Measurements from ENCODE around the gene SLMAP. TPM values are rescaled to one million over a fixed set of nuclear protein-coding genes. Genes with fewer than 3 reads are reported as not detected.

The SLMAP gene
- total RNA-seq, 1 experiment from 2014 or later: 49.2 TPM

GRCh38 chr3:57919987-57920386, 163.9 kb downstream of the SLMAP start:
- Histone ChIP-seq H3K36me3 (ENCODE audit: control insufficient read depth, insufficient read depth, low read length) (peaks cover 4% of the 10 kb centered on the region; the same call in 1 of the 2 replicates), H3K4me3 (ENCODE audit: low read depth in 2 of 2, low read length in 2 of 2) (no peak overlapping the region), H3K4me1 (ENCODE audit: control insufficient read depth, insufficient read depth, low read length) (no peaks in the 10 kb centered on the region), H3K9me3 (ENCODE audit: control insufficient read depth, insufficient read depth, low read depth, low read length) (no peaks in the 10 kb centered on the region), H3K27me3 (ENCODE audit: control insufficient read depth, insufficient read depth, low read length) (no peaks in the 10 kb centered on the region), H3K27ac (ENCODE audit: low read length) (no peak overlapping the region)
- CTCF ChIA-PET: no interaction called here
- BruUV-seq (replicated peaks): no TSS peak
- DNase-seq (ENCODE audit: low read depth, low spot score): no peak
- POLR2A ChIA-PET: no interaction called here
- no peak for ATAC-seq
- in situ Hi-C loops (cut with HindIII; ENCODE audit: low pct_unique_long_range_greater_than_20kb, low sequenced_read_pairs): no loop called here
- TF ChIP-seq, protein P1, sequence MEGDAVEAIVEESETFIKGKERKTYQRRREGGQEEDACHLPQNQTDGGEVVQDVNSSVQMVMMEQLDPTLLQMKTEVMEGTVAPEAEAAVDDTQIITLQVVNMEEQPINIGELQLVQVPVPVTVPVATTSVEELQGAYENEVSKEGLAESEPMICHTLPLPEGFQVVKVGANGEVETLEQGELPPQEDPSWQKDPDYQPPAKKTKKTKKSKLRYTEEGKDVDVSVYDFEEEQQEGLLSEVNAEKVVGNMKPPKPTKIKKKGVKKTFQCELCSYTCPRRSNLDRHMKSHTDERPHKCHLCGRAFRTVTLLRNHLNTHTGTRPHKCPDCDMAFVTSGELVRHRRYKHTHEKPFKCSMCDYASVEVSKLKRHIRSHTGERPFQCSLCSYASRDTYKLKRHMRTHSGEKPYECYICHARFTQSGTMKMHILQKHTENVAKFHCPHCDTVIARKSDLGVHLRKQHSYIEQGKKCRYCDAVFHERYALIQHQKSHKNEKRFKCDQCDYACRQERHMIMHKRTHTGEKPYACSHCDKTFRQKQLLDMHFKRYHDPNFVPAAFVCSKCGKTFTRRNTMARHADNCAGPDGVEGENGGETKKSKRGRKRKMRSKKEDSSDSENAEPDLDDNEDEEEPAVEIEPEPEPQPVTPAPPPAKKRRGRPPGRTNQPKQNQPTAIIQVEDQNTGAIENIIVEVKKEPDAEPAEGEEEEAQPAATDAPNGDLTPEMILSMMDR (IDR thresholded peaks at IDR 0.05): no peak
- TF ChIP-seq TCF7L2 (IDR thresholded peaks at IDR 0.05; ENCODE audit: low read depth, low read length) (no peak), SIN3A (IDR thresholded peaks at IDR 0.05; ENCODE audit: borderline replicate concordance, insufficient read depth, low read depth, low read length) (no peak), POLR2AphosphoS5 (IDR thresholded peaks at IDR 0.05; ENCODE audit: low read depth, low read length) (no peak), REST (IDR thresholded peaks at IDR 0.05; ENCODE audit: insufficient read depth in 1 of 2, low read depth in 2 of 2, low read length in 1 of 2) (no peak)
- intact Hi-C loops (cut with micrococcal nuclease; ENCODE audit: unreplicated experiment): no loop called here

DNA sequence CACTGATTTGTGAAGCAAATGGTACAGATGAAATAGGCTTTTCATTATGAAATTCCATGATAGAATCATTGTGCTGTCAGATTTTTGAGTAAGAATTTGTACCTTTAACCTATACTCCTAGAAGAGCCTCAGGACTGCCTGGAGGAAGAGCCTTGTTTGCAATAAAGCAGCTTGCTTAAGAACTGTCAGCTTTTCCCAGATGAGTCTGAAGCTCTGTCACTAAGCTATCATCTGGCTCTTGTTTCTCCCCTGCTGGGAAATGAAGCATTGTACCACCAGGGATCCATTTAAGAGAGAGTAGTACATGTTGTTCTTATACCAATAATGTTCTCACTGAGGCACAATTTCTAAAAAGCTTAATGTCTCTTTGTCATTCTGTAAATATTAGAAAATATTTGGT, 167.0 kb downstream of the SLMAP start:
- no peaks in the 10 kb centered on the region for H3K36me3 ChIP-seq (ENCODE audit: control insufficient read depth, insufficient read depth, low read length)
- CTCF ChIA-PET: no interaction called here

More for the DNA sequence above, 167.0 kb downstream of the SLMAP start:
- Histone ChIP-seq H3K27me3 (ENCODE audit: control insufficient read depth, insufficient read depth, low read length) (no peaks in the 10 kb centered on the region), H3K4me3 (ENCODE audit: low read depth in 2 of 2, low read length in 2 of 2) (no peak overlapping the region), H3K9me3 (ENCODE audit: control insufficient read depth, insufficient read depth, low read depth, low read length) (no peaks in the 10 kb centered on the region), H3K27ac (ENCODE audit: low read length) (no peak overlapping the region), H3K4me1 (ENCODE audit: control insufficient read depth, insufficient read depth, low read length) (no peaks in the 10 kb centered on the region)
- intact Hi-C loops (cut with micrococcal nuclease; ENCODE audit: unreplicated experiment) (no loop called here), in situ Hi-C loops (cut with HindIII; ENCODE audit: low pct_unique_long_range_greater_than_20kb, low sequenced_read_pairs) (no loop called here)
- TF ChIP-seq POLR2AphosphoS5 (IDR thresholded peaks at IDR 0.05; ENCODE audit: low read depth, low read length) (no peak), SIN3A (IDR thresholded peaks at IDR 0.05; ENCODE audit: borderline replicate concordance, insufficient read depth, low read depth, low read length) (no peak), REST (IDR thresholded peaks at IDR 0.05; ENCODE audit: insufficient read depth in 1 of 2, low read depth in 2 of 2, low read length in 1 of 2) (no peak), TCF7L2 (IDR thresholded peaks at IDR 0.05; ENCODE audit: low read depth, low read length) (no peak)
- TF ChIP-seq, protein P1 (IDR thresholded peaks at IDR 0.05): no peak
- ATAC-seq (no peak), DNase-seq (ENCODE audit: low read depth, low spot score) (no peak)
- POLR2A ChIA-PET: no interaction called here
- no TSS peak for BruUV-seq (replicated peaks)
